Sigmoid colon (tissue), 7 donors: ENCODE measurements around the gene NOL7. TPM values are rescaled to one million over a fixed set of nuclear protein-coding genes. Genes with fewer than 3 reads are reported as not detected.

Experiments used
- DNase-seq: peaks from one replicate; pipeline ENCODE4 v3.0.0-alpha.2; 2019
- H3K27ac ChIP-seq, 4 donors: fragments of 200-600 bp; sonication (generic); one replicate each; pipeline ENCODE4 v1.5.1; 2016 to 2019; ENCODE audit warnings: mild to moderate bottlenecking in 1 of 4
- H3K27me3 ChIP-seq, 3 donors: fragments of 200-600 bp; sonication (generic); one replicate each; pipeline ENCODE4 v1.5.1; 2019; ENCODE audit warnings: mild to moderate bottlenecking in 1 of 3
- H3K36me3 ChIP-seq, 4 donors: fragments of 200-600 bp; sonication (generic); one replicate each; pipeline ENCODE4 v1.5.1; 2016 to 2019
- H3K4me1 ChIP-seq, 4 donors: fragments of 200-600 bp; sonication (generic); one replicate each; pipeline ENCODE4 v1.5.1; 2017 to 2019
- H3K4me3 ChIP-seq, 4 donors: fragments of 200-600 bp; sonication (generic); one replicate each; pipeline ENCODE4 v1.5.1; 2017 to 2019; ENCODE audit warnings: mild to moderate bottlenecking in 2 of 4, moderate library complexity in 1 of 4
- H3K9me3 ChIP-seq, 4 donors: fragments of 200-600 bp in 3 of 4; sonication (generic) in 3 of 4; one replicate each; pipeline versions ENCODE4 v1.5.1 to v1.6.1; 2013 to 2019
- EP300 ChIP-seq, 4 donors: sonication (generic); formaldehyde crosslinking; IDR thresholded peaks; one replicate each; pipeline ENCODE4 v1.6.1; 2017; ENCODE audit warnings: antibody characterized with exemption in 4 of 4
- POLR2A ChIP-seq, 2 donors: fragments of 450-650 bp; IDR thresholded peaks; one replicate each; pipeline ENCODE4 v1.6.1; 2016; ENCODE audit warnings: antibody characterized with exemption in 2 of 2, mild to moderate bottlenecking in 2 of 2, moderate library complexity in 2 of 2
- POLR2AphosphoS5 ChIP-seq, 4 donors: sonication (generic); formaldehyde crosslinking; IDR thresholded peaks; one replicate each; pipeline ENCODE4 v1.6.1; 2017; ENCODE audit warnings: antibody characterized with exemption in 4 of 4
- WGBS, 2 donors: extraction: QIAGEN DNeasy Blood & Tissue Kit; methylation state at CpG; one replicate each; pipeline ENCODE4 v1.1.7; 2013; 5-methylcytosine and 5-hydroxymethylcytosine counted together
- intact Hi-C: fragments of 100-400 bp; cut with DNase I; formaldehyde crosslinking; loops from one replicate; pipeline ENCODE4 v1.15.1; 2023
- polyA plus RNA-seq, 3 donors: library from polyadenylated mRNA; stranded (reverse); fragments of 200-250 nt; gene quantifications; one replicate each; pipeline ENCODE4 v1.2.3, GENCODE V29; 2013
- total RNA-seq, 4 donors: library from RNA; depleted of rRNA; stranded (reverse); fragments of >200 nt; gene quantifications; one replicate each; pipeline ENCODE4 v1.1.0, GENCODE V29; 2016
- TF ChIP-seq, protein P1 (sequence below), 4 experiments: fragments of 450-650 bp in 3 of 4; fragments of 200-600 bp in 1 of 4; IDR thresholded peaks; one replicate each; pipeline ENCODE4 v1.5.1; 2016 to 2019; ENCODE audit warnings: antibody characterized with exemption in 4 of 4, mild to moderate bottlenecking in 3 of 4, moderate library complexity in 2 of 4
- donor health status: healthy with polysubstance abuse.
- donor health status: Bipolar disorder and iron deficiency.
- donor health status: healthy.

The NOL7 gene
- total and polyA plus RNA-seq, 7 donors = 72.2 to 97.6 (median 87.8) TPM

- H3K4me1 ChIP-seq = peaks cover 0 to 48% (median 40%) of the 10 kb centered on the region in 4 donors
- H3K4me3 ChIP-seq = no peak overlapping the region
- no peaks in the 10 kb centered on the region for H3K27me3 ChIP-seq
- intact Hi-C loops = no loop called here
- no peaks in the 10 kb centered on the region for H3K36me3 ChIP-seq
- TF ChIP-seq, protein P1, sequence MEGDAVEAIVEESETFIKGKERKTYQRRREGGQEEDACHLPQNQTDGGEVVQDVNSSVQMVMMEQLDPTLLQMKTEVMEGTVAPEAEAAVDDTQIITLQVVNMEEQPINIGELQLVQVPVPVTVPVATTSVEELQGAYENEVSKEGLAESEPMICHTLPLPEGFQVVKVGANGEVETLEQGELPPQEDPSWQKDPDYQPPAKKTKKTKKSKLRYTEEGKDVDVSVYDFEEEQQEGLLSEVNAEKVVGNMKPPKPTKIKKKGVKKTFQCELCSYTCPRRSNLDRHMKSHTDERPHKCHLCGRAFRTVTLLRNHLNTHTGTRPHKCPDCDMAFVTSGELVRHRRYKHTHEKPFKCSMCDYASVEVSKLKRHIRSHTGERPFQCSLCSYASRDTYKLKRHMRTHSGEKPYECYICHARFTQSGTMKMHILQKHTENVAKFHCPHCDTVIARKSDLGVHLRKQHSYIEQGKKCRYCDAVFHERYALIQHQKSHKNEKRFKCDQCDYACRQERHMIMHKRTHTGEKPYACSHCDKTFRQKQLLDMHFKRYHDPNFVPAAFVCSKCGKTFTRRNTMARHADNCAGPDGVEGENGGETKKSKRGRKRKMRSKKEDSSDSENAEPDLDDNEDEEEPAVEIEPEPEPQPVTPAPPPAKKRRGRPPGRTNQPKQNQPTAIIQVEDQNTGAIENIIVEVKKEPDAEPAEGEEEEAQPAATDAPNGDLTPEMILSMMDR (IDR thresholded peaks at IDR 0.05) = no peak
- no peak for TF ChIP-seq EP300 (IDR thresholded peaks at IDR 0.05)
- no peak for TF ChIP-seq POLR2AphosphoS5 (IDR thresholded peaks at IDR 0.05)
- no peak for TF ChIP-seq POLR2A (IDR thresholded peaks at IDR 0.05)
- DNase-seq = no peak
- no peak overlapping the region for H3K27ac ChIP-seq
- H3K9me3 ChIP-seq = no peaks in the 10 kb centered on the region
Measured at GRCh38 chr6:13664703-13665352, 49.7 kb downstream of the NOL7 start.

GRCh38 chr6:13666194-13667105 lies 51.3 kb downstream of the NOL7 start:
- TF ChIP-seq POLR2A (IDR thresholded peaks at IDR 0.05) = no peak
- no peak for TF ChIP-seq EP300 (IDR thresholded peaks at IDR 0.05)
- no peak for TF ChIP-seq POLR2AphosphoS5 (IDR thresholded peaks at IDR 0.05)
- TF ChIP-seq, protein P1 (IDR thresholded peaks at IDR 0.05) = no peak
- Histone ChIP-seq H3K27ac (no peak overlapping the region), H3K4me1 (peaks cover 0 to 37% (median 29%) of the 10 kb centered on the region in 4 donors), H3K4me3 (no peak overlapping the region), H3K36me3 (no peaks in the 10 kb centered on the region), H3K27me3 (no peaks in the 10 kb centered on the region), H3K9me3 (no peaks in the 10 kb centered on the region)
- 82 to 91% methylated on average over 8 of the region's 8 CpGs for WGBS, 2 donors
- no peak for DNase-seq
- intact Hi-C loops = no loop called here

DNA sequence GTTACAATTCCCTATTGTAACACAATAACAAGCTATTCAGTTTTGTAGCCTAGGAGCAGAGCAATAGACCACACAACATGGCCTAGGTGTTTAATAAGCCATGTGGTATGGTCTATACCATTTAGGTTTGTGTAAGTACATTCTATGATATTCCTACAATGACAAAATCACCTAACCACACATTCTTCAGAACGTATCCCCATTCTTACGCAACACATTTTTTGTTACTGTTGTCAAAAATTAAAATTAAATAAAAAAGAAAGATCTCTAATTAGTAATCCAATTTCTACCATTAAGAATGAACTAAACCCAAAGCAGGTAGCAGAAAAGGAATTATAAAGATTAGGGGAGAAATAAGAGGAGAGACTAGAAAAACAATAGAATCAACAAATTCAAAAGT lies 52.5 kb downstream of the NOL7 start:
- peaks cover 0 to 38% (median 21%) of the 10 kb centered on the region in 4 donors for H3K4me1 ChIP-seq
- intact Hi-C loops = no loop called here
- 92 to 93% methylated on average over 2 of the region's 2 CpGs for WGBS, 2 donors

DNA sequence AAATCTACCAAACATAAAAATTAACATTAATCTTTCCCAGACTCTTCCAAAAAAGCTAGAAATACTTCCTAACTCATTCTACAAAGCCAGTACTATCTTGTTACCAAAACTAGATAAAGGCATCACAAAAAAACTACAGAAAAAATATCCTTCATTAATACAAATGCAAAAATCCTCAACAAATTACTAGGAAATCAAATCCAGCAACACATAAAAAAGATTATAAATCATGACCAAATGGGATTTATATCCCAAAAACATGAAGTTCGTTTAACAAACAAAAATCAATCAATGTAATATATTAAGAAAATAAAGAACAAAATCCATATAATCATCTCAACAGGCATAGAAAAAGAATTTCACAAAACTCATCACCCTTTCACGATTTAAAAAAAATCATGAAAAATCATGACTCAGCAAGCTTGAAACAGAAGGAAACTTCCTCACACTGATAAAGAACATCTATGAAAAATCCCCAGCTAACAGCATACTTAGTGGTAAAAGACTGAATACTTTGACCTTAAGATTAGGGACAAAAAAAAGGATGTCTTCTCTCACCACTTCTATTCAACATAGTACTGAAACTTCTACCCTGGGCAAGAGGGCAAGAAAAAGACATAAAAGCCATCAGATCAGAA lies 53.3 kb downstream of the NOL7 start:
- Histone ChIP-seq H3K27me3 (no peaks in the 10 kb centered on the region), H3K4me3 (no peak overlapping the region), H3K9me3 (no peaks in the 10 kb centered on the region), H3K27ac (no peak overlapping the region), H3K4me1 (peaks cover 0 to 41% (median 17%) of the 10 kb centered on the region in 4 donors), H3K36me3 (no peaks in the 10 kb centered on the region)
- intact Hi-C loops = no loop called here
- DNase-seq = no peak
- WGBS, 2 donors = 70 to 72% methylated on average over 2 of the region's 2 CpGs
- TF ChIP-seq, protein P1 (IDR thresholded peaks at IDR 0.05) = no peak
- TF ChIP-seq EP300 (IDR thresholded peaks at IDR 0.05) (no peak), POLR2AphosphoS5 (IDR thresholded peaks at IDR 0.05) (no peak), POLR2A (IDR thresholded peaks at IDR 0.05) (no peak)

More for the DNA sequence above, 52.5 kb downstream of the NOL7 start:
- DNase-seq = no peak
- no peak for TF ChIP-seq POLR2AphosphoS5 (IDR thresholded peaks at IDR 0.05)
- no peak for TF ChIP-seq EP300 (IDR thresholded peaks at IDR 0.05)
- no peak for TF ChIP-seq POLR2A (IDR thresholded peaks at IDR 0.05)
- TF ChIP-seq, protein P1 (IDR thresholded peaks at IDR 0.05) = no peak
- Histone ChIP-seq H3K27ac (no peak overlapping the region), H3K36me3 (no peaks in the 10 kb centered on the region), H3K27me3 (no peaks in the 10 kb centered on the region), H3K4me3 (no peak overlapping the region), H3K9me3 (no peaks in the 10 kb centered on the region)
